Endothelial cell of umbilical vein (primary cell): ENCODE data around the gene DSE. TPM values are rescaled to one million over a fixed set of nuclear protein-coding genes. Genes with fewer than 3 reads are reported as not detected.

Experiments
- BruUV-seq: library from RNA; stranded (reverse); fragments of 400-500 nt; replicated peaks from 2 replicates; lab custom pipeline; 2021; lab: Mats Ljungman, UMichigan
- CTCF ChIA-PET: fragments of 300-600, 350-600 bp; sonication (Branson Sonifier 250); formaldehyde crosslinking; loops from one replicate; lab custom pipeline; 2021; ENCODE audit warnings: antibody characterized with exemption, inconsistent platforms; lab: Charles Lee
- POLR2A ChIA-PET: fragments of 300-600, 350-600 bp; sonication (Branson Sonifier 250); formaldehyde crosslinking; loops from one replicate; lab custom pipeline; 2021; ENCODE audit warnings: antibody characterized with exemption, inconsistent platforms; lab: Charles Lee
- DNase-seq: peaks from one replicate; pipeline ENCODE4 v3.0.0-alpha.2; 2011; ENCODE audit warnings: low read depth, low spot score
- FAIRE-seq: peaks from 2 replicates; lab custom pipeline; 2011; peaks lifted over from hg19 to GRCh38; lab: Jason Lieb, UNC
- H2AFZ ChIP-seq: 2 replicates; pipeline ENCODE4 v1.6.0; 2012; ENCODE audit warnings: low read depth, low read length, control low read depth, inconsistent platforms
- H3K27ac ChIP-seq: 2 replicates; pipeline ENCODE4 v1.5.1; 2011; ENCODE audit warnings: low read depth, mild to moderate bottlenecking, control low read depth, low read length, moderate library complexity; ENCODE audit not compliant: insufficient read depth
- H3K27me3 ChIP-seq, 2 experiments: 2 replicates each; pipeline versions ENCODE4 v1.6.0 to v1.6.1; 2011; ENCODE audit warnings: low read length in 2 of 2, mixed read lengths in 1 of 2; ENCODE audit not compliant: control insufficient read depth in 2 of 2, insufficient read depth in 2 of 2
- H3K36me3 ChIP-seq, 2 experiments: 2 replicates in 1 of 2; 3 replicates in 1 of 2; pipeline ENCODE4 v1.5.1; 2011; ENCODE audit warnings: low read length in 2 of 2, mild to moderate bottlenecking in 1 of 2, moderate library complexity in 1 of 2; ENCODE audit not compliant: control insufficient read depth in 2 of 2, insufficient read depth in 2 of 2; ENCODE audit errors: extremely low read depth in 1 of 2
- H3K4me1 ChIP-seq: 3 replicates; pipeline ENCODE4 v1.5.1; 2011; ENCODE audit warnings: mild to moderate bottlenecking, low read length; ENCODE audit not compliant: control insufficient read depth, insufficient read depth; ENCODE audit errors: extremely low read depth
- H3K4me2 ChIP-seq: 2 replicates; pipeline ENCODE4 v1.6.1; 2011; ENCODE audit warnings: low read length, control low read depth, mixed read lengths; ENCODE audit not compliant: insufficient read depth
- H3K4me3 ChIP-seq, 3 experiments: fragments of 200-600 bp in 1 of 3; sonication (generic), shearing (Covaris generic) in 1 of 3; replicated peaks in 1 of 3; 2 replicates each; pipeline ENCODE4 v1.5.1; 2011 to 2016; ENCODE audit warnings: control low read depth in 3 of 3, low read length in 3 of 3, mild to moderate bottlenecking in 2 of 3, inconsistent platforms in 1 of 3, low read depth in 1 of 3, moderate library complexity in 1 of 3; ENCODE audit not compliant: insufficient read depth in 1 of 3
- H3K79me2 ChIP-seq: 2 replicates; pipeline ENCODE4 v1.6.0; 2012; ENCODE audit warnings: low read length, inconsistent platforms; ENCODE audit not compliant: control insufficient read depth, insufficient read depth
- H3K9ac ChIP-seq: replicated peaks from 2 replicates; pipeline ENCODE3; 2011; ENCODE audit warnings: low read length, control low read depth; ENCODE audit not compliant: insufficient read depth; ENCODE audit errors: extremely low read depth
- H3K9me1 ChIP-seq: replicated peaks from 3 replicates; pipeline ENCODE4 v1.6.0; 2011; ENCODE audit warnings: mild to moderate bottlenecking, low read length; ENCODE audit not compliant: control insufficient read depth, insufficient read depth; ENCODE audit errors: extremely low read depth
- H3K9me3 ChIP-seq: replicated peaks from 2 replicates; pipeline ENCODE4 v1.5.1; 2012; ENCODE audit warnings: low read length, inconsistent platforms; ENCODE audit not compliant: control insufficient read depth, insufficient read depth
- H4K20me1 ChIP-seq: replicated peaks from 2 replicates; pipeline ENCODE3; 2011; ENCODE audit warnings: mild to moderate bottlenecking, low read length; ENCODE audit not compliant: control insufficient read depth, insufficient read depth; ENCODE audit errors: extremely low read depth
- EZH2 ChIP-seq: IDR thresholded peaks from 2 replicates; pipeline ENCODE4 v1.6.1; 2012; ENCODE audit warnings: borderline replicate concordance, low read depth, mild to moderate bottlenecking, moderate library complexity, low read length, inconsistent platforms; ENCODE audit not compliant: severe bottlenecking
- FOS ChIP-seq: IDR thresholded peaks from 2 replicates; pipeline ENCODE4 v1.6.1; 2011; ENCODE audit warnings: mild to moderate bottlenecking, low read length, moderate library complexity, borderline replicate concordance; ENCODE audit not compliant: insufficient read depth
- GATA2 ChIP-seq: IDR thresholded peaks from 2 replicates; pipeline ENCODE4 v1.7.0; 2011; ENCODE audit warnings: low read depth, mild to moderate bottlenecking, moderate library complexity, mixed read lengths, low read length; ENCODE audit not compliant: insufficient read length, insufficient read depth
- JUN ChIP-seq: IDR thresholded peaks from 2 replicates; pipeline ENCODE4 v1.6.1; 2011; ENCODE audit warnings: borderline replicate concordance, low read depth; ENCODE audit not compliant: insufficient read length, insufficient read depth
- MYC ChIP-seq: IDR thresholded peaks from one replicate; pipeline ENCODE4 v1.6.1; 2011; ENCODE audit warnings: mild to moderate bottlenecking, low read depth, low read length
- POLR2A ChIP-seq: IDR thresholded peaks from 2 replicates; pipeline ENCODE4 v1.6.1; 2012; ENCODE audit warnings: low read depth, mild to moderate bottlenecking, control low read depth, low read length
- POLR2AphosphoS5 ChIP-seq: IDR thresholded peaks from 2 replicates; pipeline ENCODE4 v1.6.1; 2012; ENCODE audit warnings: low read depth, mild to moderate bottlenecking, control low read depth, low read length, moderate library complexity; ENCODE audit not compliant: insufficient read depth
- dilution Hi-C: fragments of 300-500 bp; cut with MboI; formaldehyde crosslinking; loops from one replicate; pipeline ENCODE4 v1.15.0; 2019; ENCODE audit warnings: low sequenced_read_pairs; ENCODE audit not compliant: extremely low pct_ligation_motif_present
- intact Hi-C: fragments of 100-400 bp; cut with micrococcal nuclease; formaldehyde crosslinking; loops from one replicate; pipeline ENCODE4 v1.10.0; 2022
- polyA plus RNA-seq, 4 experiments: library from polyadenylated mRNA; depleted of rRNA in 3 of 4; stranded (reverse) in 3 of 4; unstranded in 1 of 4; fragments of >200 nt; gene quantifications; 2 replicates each; pipeline versions ENCODE4 v1.2.1 to v1.2.3, GENCODE V29; 2011 to 2012; ENCODE audit warnings: missing spikeins in 1 of 4
- total RNA-seq: library from RNA; stranded (reverse); gene quantifications from 2 replicates; pipeline ENCODE4 v1.2.3, GENCODE V29; 2021
- TF ChIP-seq, protein P1 (sequence below): IDR thresholded peaks from 2 replicates; pipeline ENCODE4 v1.6.1; 2011; ENCODE audit not compliant: insufficient read depth, insufficient read length
- TF ChIP-seq, protein P2 (sequence below), 2 donors: IDR thresholded peaks; 1 replicate in 1 of 2; 2 replicates in 1 of 2; pipeline ENCODE4 v1.5.1; 2011; ENCODE audit warnings: low read length in 2 of 2, mild to moderate bottlenecking in 2 of 2, moderate library complexity in 2 of 2, control low read depth in 1 of 2, inconsistent platforms in 1 of 2, low read depth in 1 of 2; ENCODE audit not compliant: insufficient read depth in 1 of 2; ENCODE audit errors: extremely low read depth in 1 of 2

Gene DSE
- total and polyA plus RNA-seq, 2 donors (not counting 3 experiments of a cell fraction or from before 2014, with no cell fraction given), result 12.0 to 25.0 TPM

DNA sequence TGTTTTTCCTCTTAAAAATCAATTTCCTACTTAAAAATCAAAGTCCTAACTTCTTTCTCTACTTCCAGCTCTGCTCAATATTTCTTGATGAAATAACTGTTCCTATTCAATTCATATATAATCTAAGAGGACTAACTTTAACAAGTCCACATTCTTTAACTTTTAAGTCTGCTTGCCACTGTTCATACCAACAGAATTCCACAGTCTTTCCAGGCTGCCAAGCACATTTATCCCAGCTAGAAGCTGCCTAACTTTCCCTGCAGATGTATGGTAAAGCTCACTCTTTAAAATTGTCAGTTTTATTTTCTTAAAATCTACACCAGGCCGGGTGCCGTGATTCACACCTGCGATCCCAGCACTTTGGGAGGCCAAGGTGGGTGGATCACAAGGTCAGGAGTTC, 102.0 kb downstream of the DSE start:
- H3K4me2 ChIP-seq, result no peak overlapping the region
- H3K36me3 ChIP-seq, result no peaks in the 10 kb centered on the region
- ChIA-PET POLR2A (no interaction called here), CTCF (interaction anchor here (1.2 to 1.6 kb wide), 2 partner anchors 89 to 204 kb away, joined by 3 to 4 read pairs; no protein-coding TSS in a partner anchor)
- H3K27me3 ChIP-seq, result no peaks in the 10 kb centered on the region
- DNase-seq (no peak), FAIRE-seq (no peak)
- H4K20me1 ChIP-seq, result no peaks in the 10 kb centered on the region
- BruUV-seq, result no TSS peak
- H3K79me2 ChIP-seq, result no peaks in the 10 kb centered on the region
- no peak overlapping the region for H3K27ac ChIP-seq
- no peaks in the 10 kb centered on the region for H3K4me1 ChIP-seq
- no peaks in the 10 kb centered on the region for H3K9me1 ChIP-seq
- intact Hi-C loops, result no loop called here
- H3K4me3 ChIP-seq, result no peak overlapping the region
- dilution Hi-C loops, result no loop called here
- no peaks in the 10 kb centered on the region for H3K9me3 ChIP-seq
- no peak overlapping the region for H3K9ac ChIP-seq
- TF ChIP-seq POLR2A (no peak), FOS (no peak)
- TF ChIP-seq, protein P1, sequence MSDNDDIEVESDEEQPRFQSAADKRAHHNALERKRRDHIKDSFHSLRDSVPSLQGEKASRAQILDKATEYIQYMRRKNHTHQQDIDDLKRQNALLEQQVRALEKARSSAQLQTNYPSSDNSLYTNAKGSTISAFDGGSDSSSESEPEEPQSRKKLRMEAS, result no peak
- H2AFZ ChIP-seq, result no peak overlapping the region

DNA sequence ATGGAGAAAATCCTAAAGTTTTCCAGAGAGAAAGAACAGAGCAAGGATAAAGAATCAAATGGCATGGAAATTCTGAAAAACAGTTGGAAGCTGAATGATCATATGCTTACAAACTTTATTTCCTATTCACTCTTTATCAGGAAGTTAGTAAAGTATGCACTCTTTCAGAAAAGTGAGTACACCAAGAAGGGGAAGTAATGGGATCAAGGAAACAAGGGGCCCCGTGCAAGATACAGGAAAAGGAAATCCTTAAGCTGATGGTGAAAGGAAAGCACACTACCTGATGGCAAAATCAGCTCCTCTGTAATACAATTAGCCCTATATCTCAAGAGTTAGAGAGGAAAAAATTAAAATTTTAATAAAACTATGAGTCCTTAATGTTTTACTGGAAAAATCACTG, 104.4 kb downstream of the DSE start:
- no peak for DNase-seq
- TF ChIP-seq JUN, result no peak
- TF ChIP-seq FOS, result no peak
- TF ChIP-seq, protein P1, result no peak
- no peak for TF ChIP-seq EZH2
- TF ChIP-seq GATA2, result no peak
- TF ChIP-seq, protein P2, sequence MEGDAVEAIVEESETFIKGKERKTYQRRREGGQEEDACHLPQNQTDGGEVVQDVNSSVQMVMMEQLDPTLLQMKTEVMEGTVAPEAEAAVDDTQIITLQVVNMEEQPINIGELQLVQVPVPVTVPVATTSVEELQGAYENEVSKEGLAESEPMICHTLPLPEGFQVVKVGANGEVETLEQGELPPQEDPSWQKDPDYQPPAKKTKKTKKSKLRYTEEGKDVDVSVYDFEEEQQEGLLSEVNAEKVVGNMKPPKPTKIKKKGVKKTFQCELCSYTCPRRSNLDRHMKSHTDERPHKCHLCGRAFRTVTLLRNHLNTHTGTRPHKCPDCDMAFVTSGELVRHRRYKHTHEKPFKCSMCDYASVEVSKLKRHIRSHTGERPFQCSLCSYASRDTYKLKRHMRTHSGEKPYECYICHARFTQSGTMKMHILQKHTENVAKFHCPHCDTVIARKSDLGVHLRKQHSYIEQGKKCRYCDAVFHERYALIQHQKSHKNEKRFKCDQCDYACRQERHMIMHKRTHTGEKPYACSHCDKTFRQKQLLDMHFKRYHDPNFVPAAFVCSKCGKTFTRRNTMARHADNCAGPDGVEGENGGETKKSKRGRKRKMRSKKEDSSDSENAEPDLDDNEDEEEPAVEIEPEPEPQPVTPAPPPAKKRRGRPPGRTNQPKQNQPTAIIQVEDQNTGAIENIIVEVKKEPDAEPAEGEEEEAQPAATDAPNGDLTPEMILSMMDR (IDR thresholded peaks at IDR 0.05; ENCODE audit: extremely low read depth in 1 of 2, insufficient read depth in 1 of 2, low read depth in 1 of 2, low read length in 2 of 2), result no peak
- no peak for TF ChIP-seq MYC
- TF ChIP-seq POLR2A, result no peak
- TF ChIP-seq POLR2AphosphoS5, result no peak
- CTCF ChIA-PET, result no interaction called here
- Histone ChIP-seq H3K4me1 (no peaks in the 10 kb centered on the region), H4K20me1 (no peaks in the 10 kb centered on the region), H3K36me3 (no peaks in the 10 kb centered on the region), H3K27ac (no peak overlapping the region), H3K4me2 (no peak overlapping the region), H3K9me1 (no peaks in the 10 kb centered on the region), H3K9ac (no peak overlapping the region), H2AFZ (no peak overlapping the region), H3K79me2 (no peaks in the 10 kb centered on the region), H3K9me3 (no peaks in the 10 kb centered on the region), H3K4me3 (no peak overlapping the region), H3K27me3 (no peaks in the 10 kb centered on the region)
- intact Hi-C loops, result no loop called here
- no peak for FAIRE-seq
- POLR2A ChIA-PET, result no interaction called here
- dilution Hi-C loops, result no loop called here
- no TSS peak for BruUV-seq
